Stimulated activated CD8-positive, alpha-beta memory T cell treated with anti-CD3 and anti-CD28 coated beads, Interleukin-15, amount 100 ng/mL, for 24 hours (primary cell): ENCODE data around the gene SYNPO2L.
"Not testable (repeated sequence)": the region's sequence is repeated elsewhere in the genome, so short reads cannot be mapped to it uniquely, and the experiment has no call there.

Experiments used
- DNase-seq: peaks from one replicate; pipeline ENCODE4 v3.0.0-alpha.2; 2020; ENCODE audit warnings: low read depth

The SYNPO2L gene

DNA sequence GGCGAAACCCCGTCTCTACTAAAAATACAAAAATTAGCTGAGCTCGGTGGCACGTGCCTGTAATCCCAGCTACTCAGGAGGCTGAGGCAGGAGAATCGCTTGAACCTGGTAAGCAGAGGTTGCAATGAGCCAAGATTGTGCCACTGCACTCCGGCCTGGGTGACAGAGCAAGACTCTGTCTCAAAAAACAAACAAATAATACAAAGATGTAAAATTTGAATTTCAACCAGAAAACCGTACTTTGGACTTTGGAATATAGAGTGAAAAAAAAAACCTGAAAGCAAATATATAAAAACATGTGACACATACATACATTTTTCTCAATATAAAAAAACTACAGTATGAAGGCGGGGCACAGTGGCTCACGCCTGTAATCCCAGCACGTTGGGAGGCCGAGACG lies 34.9 kb downstream of the SYNPO2L start:
- DNase-seq, result not testable (repeated sequence)

GRCh38 chr10:73617143-73617542 lies 38.7 kb downstream of the SYNPO2L start:
- DNase-seq, result not testable (repeated sequence)

DNA sequence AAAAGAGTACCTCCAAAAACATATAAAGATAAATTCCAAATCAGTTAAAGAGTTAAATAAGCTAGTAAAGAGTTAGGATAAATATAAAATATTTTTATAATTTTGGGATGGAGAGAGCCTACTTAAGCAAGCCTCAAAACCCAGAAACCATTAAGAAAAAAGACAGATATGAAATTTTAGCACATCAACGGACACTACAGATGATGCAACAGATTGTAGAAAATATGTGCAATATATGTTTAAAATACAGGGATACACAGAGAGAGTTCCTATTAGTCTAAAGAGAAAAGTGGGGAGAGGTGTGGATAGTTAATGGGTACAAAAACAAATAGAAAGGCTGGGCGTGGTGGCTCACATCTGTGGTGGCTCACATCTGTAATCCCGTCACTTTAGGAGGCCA lies 41.1 kb downstream of the SYNPO2L start:
- DNase-seq, result no peak

DNA sequence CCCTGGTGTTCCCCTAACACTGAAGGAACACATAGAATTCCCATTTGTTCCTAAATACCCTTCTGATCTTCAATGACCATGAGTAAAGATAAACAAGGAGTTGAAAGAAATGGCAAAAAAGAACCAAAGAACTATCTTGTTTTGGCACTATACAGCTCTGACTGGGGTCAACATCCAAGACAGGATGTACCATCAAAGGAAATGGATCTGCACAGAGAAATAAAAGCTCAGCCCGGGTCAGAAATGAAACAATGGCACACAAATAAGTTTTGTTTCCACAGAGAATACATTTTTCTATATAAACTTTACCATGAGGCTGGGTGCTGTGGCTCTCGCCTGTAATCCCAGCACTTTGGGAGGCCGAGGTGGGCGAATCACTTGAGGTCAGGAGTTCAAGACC lies 46.7 kb downstream of the SYNPO2L start:
- DNase-seq, result no peak

DNA sequence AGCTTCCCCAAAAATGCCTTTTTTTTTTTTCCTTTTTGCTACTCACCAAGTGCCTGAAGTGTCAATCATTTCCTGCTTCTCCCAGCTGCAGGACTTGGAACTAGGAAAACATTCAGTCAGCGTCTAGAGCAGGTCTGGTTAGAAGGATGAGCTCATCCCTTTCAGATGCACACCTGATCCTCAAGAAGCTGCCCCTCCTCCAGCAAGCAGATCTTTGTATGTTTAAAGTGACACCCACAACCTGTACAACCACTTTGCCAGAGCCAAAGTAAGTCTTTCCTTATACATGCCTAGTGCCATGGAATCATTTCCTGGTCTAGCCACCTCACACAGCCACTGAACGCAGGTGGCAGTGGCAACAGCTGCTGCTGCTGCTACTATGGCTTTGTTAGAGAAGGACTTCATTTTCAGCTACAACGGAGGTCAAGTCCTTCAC lies 54.3 kb downstream of the SYNPO2L start:
- no peak for DNase-seq

DNA sequence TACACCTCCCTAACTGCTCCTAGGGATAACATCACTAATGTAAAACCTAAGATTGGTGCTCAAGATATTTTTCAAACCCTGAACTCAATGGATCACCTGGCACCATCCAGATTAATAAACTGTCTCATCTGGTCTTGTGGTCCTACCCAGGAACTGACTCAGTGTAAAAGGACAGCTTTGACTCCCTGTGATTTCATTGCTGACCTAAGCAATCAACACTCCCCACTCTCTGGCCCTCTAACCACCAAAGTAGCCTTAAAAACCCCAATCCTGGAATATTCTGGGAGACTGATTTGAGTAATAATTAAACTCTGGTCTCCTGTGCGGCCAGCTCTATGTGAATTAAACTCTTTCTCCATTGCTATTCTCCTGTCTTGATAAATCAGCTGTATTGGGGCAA lies 58.5 kb downstream of the SYNPO2L start:
- DNase-seq, result no peak
